Activated CD8-positive, alpha-beta T cell treated with anti-CD3 and anti-CD28 coated beads for 36 hours (primary cell): ENCODE results near the gene PDGFC. TPM values are rescaled to one million over a fixed set of nuclear protein-coding genes. Genes with fewer than 3 reads are reported as not detected.
"Not testable (repeated sequence)": the region's sequence is repeated elsewhere in the genome, so short reads cannot be mapped to it uniquely, and the experiment has no call there.

ENCODE experiments used
- ATAC-seq: fragments of 200-7000 bp; cut with Tn5 transposase; one replicate; pipeline ENCODE4 v1.10.0; 2021; ENCODE audit warnings: mild to moderate bottlenecking, moderate library complexity
- CTCF ChIA-PET: fragments of 350-600 bp; sonication (Branson Sonifier 250); formaldehyde crosslinking; loops from one replicate; lab custom pipeline; 2021; ENCODE audit warnings: antibody characterized with exemption; lab: Charles Lee
- POLR2A ChIA-PET: fragments of 350-600 bp; sonication (Branson Sonifier 250); formaldehyde crosslinking; loops from one replicate; lab custom pipeline; 2021; ENCODE audit warnings: antibody characterized with exemption; lab: Charles Lee
- DNase-seq: peaks from one replicate; pipeline ENCODE4 v3.0.0-alpha.2; 2020
- H3K27ac Mint-ChIP-seq: one replicate; pipeline ENCODE4 v1.8.0; 2021; ENCODE audit warnings: mild to moderate bottlenecking, mixed read lengths
- H3K27me3 Mint-ChIP-seq: one replicate; pipeline ENCODE4 v1.8.0; 2021; ENCODE audit warnings: mixed read lengths
- H3K36me3 Mint-ChIP-seq: one replicate; pipeline ENCODE4 v1.8.0; 2021; ENCODE audit warnings: low read depth, mixed read lengths
- H3K4me1 Mint-ChIP-seq: one replicate; pipeline ENCODE4 v1.8.0; 2021; ENCODE audit warnings: low read depth, mixed read lengths
- H3K4me3 Mint-ChIP-seq: one replicate; pipeline ENCODE4 v1.8.0; 2021; ENCODE audit warnings: mild to moderate bottlenecking, moderate library complexity, mixed read lengths
- H3K9me3 Mint-ChIP-seq: one replicate; pipeline ENCODE4 v1.8.0; 2021; ENCODE audit warnings: mixed read lengths
- CTCF ChIP-seq: fragments of 200-600 bp; IDR thresholded peaks from one replicate; pipeline ENCODE4 v1.8.0; 2022; ENCODE audit warnings: antibody characterized with exemption, mild to moderate bottlenecking
- intact Hi-C: fragments of 100-400 bp; cut with micrococcal nuclease; formaldehyde crosslinking; loops from one replicate; pipeline ENCODE4 v1.10.0; 2022
- total RNA-seq, 2 experiments: library from RNA; stranded (reverse); gene quantifications; one replicate each; pipeline ENCODE4 v1.2.3, GENCODE V29; 2021

The PDGFC gene
- total RNA-seq, 2 experiments from 2014 or later, result not detected

DNA sequence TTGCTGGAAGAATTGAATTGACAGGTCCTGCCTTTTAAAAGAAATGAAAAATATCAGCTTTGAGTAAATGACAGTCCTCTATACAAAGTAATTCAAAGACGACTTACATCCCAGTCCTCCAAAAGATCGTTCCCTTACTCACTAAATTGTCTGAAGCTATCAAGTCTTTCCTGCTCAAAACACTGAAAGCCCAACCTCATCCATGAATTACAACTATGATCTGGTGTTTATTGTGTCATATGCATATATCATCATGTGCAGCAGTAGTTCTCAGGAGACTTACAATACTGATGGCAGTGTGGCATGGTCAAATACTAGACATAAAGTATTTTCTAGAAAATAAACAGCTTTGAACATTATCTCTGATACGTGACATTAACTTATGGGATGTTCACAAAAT is 97.8 kb downstream of the PDGFC start:
- H3K36me3 Mint-ChIP-seq, result no peaks in the 10 kb centered on the region
- intact Hi-C loops, result no loop called here
- TF ChIP-seq CTCF, result no peak
- H3K4me1 Mint-ChIP-seq, result no peaks in the 10 kb centered on the region
- DNase-seq (no peak), ATAC-seq (no peak)
- CTCF ChIA-PET, result no interaction called here
- H3K9me3 Mint-ChIP-seq, result no peaks in the 10 kb centered on the region
- POLR2A ChIA-PET, result interaction anchor here (0.6 kb wide), 1 partner anchor 737 kb away, joined by 3 read pairs; no protein-coding TSS in a partner anchor
- no peak overlapping the region for H3K4me3 Mint-ChIP-seq
- no peak overlapping the region for H3K27ac Mint-ChIP-seq
- H3K27me3 Mint-ChIP-seq, result no peaks in the 10 kb centered on the region

GRCh38 chr4:156870861-156871260 is 100.7 kb downstream of the PDGFC start:
- Mint-ChIP-seq H3K9me3 (peaks cover 3% of the 10 kb centered on the region), H3K4me1 (no peaks in the 10 kb centered on the region), H3K27me3 (no peaks in the 10 kb centered on the region), H3K36me3 (no peaks in the 10 kb centered on the region), H3K4me3 (no peak overlapping the region), H3K27ac (no peak overlapping the region)
- DNase-seq (no peak), ATAC-seq (no peak)
- TF ChIP-seq CTCF, result no peak
- intact Hi-C loops, result no loop called here
- ChIA-PET POLR2A (no interaction called here), CTCF (no interaction called here)

GRCh38 chr4:156870131-156870530 is 101.5 kb downstream of the PDGFC start:
- no peak for DNase-seq
- H3K4me1 Mint-ChIP-seq, result no peaks in the 10 kb centered on the region
- POLR2A ChIA-PET, result no interaction called here
- no peaks in the 10 kb centered on the region for H3K36me3 Mint-ChIP-seq
- H3K27me3 Mint-ChIP-seq, result no peaks in the 10 kb centered on the region
- no peak overlapping the region for H3K27ac Mint-ChIP-seq
- peaks cover 5% of the 10 kb centered on the region for H3K9me3 Mint-ChIP-seq
- intact Hi-C loops, result no loop called here
- no peak overlapping the region for H3K4me3 Mint-ChIP-seq
- TF ChIP-seq CTCF, result no peak
- CTCF ChIA-PET, result no interaction called here
- ATAC-seq, result no peak

DNA sequence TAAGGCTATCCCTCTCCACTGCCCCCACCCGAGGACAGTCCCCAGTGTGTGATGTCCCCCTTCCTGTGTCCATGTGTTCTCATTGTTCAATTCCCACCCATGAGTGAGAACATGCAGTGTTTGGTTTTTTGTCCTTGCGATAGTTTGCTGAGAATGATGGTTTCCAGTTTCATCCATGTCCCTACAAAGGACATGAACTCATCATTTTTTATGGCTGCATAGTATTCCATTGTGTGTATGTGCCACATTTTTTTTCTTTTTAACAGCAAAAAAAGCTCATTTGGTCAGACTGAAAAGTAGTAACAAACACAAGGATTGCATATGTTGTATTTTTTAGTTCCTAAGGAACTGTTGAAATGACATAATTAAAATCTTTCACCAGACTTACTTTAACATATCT is 105.5 kb downstream of the PDGFC start:
- H3K4me3 Mint-ChIP-seq, H3K27ac Mint-ChIP-seq, H3K4me1 Mint-ChIP-seq, ATAC-seq, CTCF ChIA-PET, intact Hi-C loops, H3K36me3 Mint-ChIP-seq, H3K27me3 Mint-ChIP-seq, DNase-seq, H3K9me3 Mint-ChIP-seq, POLR2A ChIA-PET: not testable (repeated sequence)

DNA sequence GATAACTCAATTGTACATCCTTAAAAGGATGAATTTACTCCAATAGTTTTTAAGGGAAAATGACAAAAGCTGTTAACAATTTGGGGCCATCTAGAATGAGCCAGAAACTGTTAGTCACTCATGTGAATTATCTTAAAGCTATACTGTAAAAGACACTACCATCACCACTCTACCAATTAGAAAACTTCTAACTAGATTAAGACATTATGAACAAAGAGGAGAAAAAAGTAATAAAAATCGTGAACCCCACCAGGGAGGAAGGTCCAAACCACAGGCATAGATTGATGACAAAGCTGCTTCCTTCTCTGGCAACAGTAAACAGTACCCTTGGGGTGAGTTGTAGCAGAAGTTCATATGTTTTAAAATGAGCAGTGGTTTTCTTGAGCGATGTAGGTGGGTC is 106.1 kb downstream of the PDGFC start:
- H3K27me3 Mint-ChIP-seq, result no peaks in the 10 kb centered on the region
- DNase-seq (no peak), ATAC-seq (no peak)
- H3K4me3 Mint-ChIP-seq, result no peak overlapping the region
- peaks cover 7% of the 10 kb centered on the region for H3K9me3 Mint-ChIP-seq
- no peaks in the 10 kb centered on the region for H3K36me3 Mint-ChIP-seq
- H3K4me1 Mint-ChIP-seq, result no peaks in the 10 kb centered on the region
- intact Hi-C loops, result no loop called here
- ChIA-PET CTCF (no interaction called here), POLR2A (no interaction called here)
- TF ChIP-seq CTCF, result no peak
- no peak overlapping the region for H3K27ac Mint-ChIP-seq

GRCh38 chr4:156858071-156858470 is 113.5 kb downstream of the PDGFC start:
- TF ChIP-seq CTCF, result no peak
- CTCF ChIA-PET, result no interaction called here
- POLR2A ChIA-PET, result no interaction called here

More at GRCh38 chr4:156858071-156858470, 113.5 kb downstream of the PDGFC start:
- Mint-ChIP-seq H3K27me3 (no peaks in the 10 kb centered on the region), H3K4me1 (no peaks in the 10 kb centered on the region), H3K4me3 (no peak overlapping the region), H3K9me3 (no peaks in the 10 kb centered on the region), H3K27ac (no peak overlapping the region), H3K36me3 (no peaks in the 10 kb centered on the region)
- DNase-seq (no peak), ATAC-seq (no peak)
- intact Hi-C loops, result no loop called here
